Pancreas (tissue), 10 donors: ENCODE measurements around the gene POGZ. TPM values are rescaled to one million over a fixed set of nuclear protein-coding genes. Genes with fewer than 3 reads are reported as not detected.

Experiments used
- ATAC-seq, 4 donors: fragments of 200-7000 bp; cut with Tn5 transposase; one replicate each; pipeline versions ENCODE4 v1.8.0 to v1.9.1; 2020; ENCODE audit warnings: mild to moderate bottlenecking in 4 of 4, moderate library complexity in 4 of 4
- DNase-seq, 6 donors: peaks; one replicate each; pipeline ENCODE4 v3.0.0-alpha.2; 2020
- FAIRE-seq: peaks from 2 replicates; lab custom pipeline; 2012; peaks lifted over from hg19 to GRCh38; lab: Jason Lieb, UNC
- H3K27ac ChIP-seq, 4 donors: fragments of 200-600 bp; sonication (generic); 1 replicate in 3 of 4; 2 replicates in 1 of 4; pipeline versions ENCODE4 v1.5.0 to v1.8.0; 2020
- H3K27me3 ChIP-seq, 4 donors: fragments of 200-600 bp; one replicate each; pipeline ENCODE4 v1.8.0; 2021
- H3K36me3 ChIP-seq, 3 donors: fragments of 200-600 bp; sonication (generic) in 1 of 3; one replicate each; pipeline versions ENCODE4 v1.5.0 to v1.8.0; 2020 to 2021
- H3K4me1 ChIP-seq, 3 donors: fragments of 200-600 bp; one replicate each; pipeline ENCODE4 v1.8.0; 2021
- H3K4me3 ChIP-seq, 4 donors: fragments of 200-600 bp; sonication (generic) in 2 of 4; one replicate each; pipeline versions ENCODE4 v1.5.0 to v1.8.0; 2020 to 2021
- H3K9me3 ChIP-seq, 4 donors: fragments of 200-600 bp; one replicate each; pipeline ENCODE4 v1.8.0; 2021
- CTCF ChIP-seq, 4 donors: fragments of 200-600 bp; sonication (generic) in 3 of 4; IDR thresholded peaks; one replicate each; pipeline versions ENCODE4 v1.5.0 to v1.8.0; 2021; ENCODE audit warnings: antibody characterized with exemption in 4 of 4
- WGBS, 2 donors: extraction: QIAGEN DNeasy Blood & Tissue Kit; methylation state at CpG; one replicate each; pipeline ENCODE4 v1.1.7; 2013; 5-methylcytosine and 5-hydroxymethylcytosine counted together
- intact Hi-C, 3 donors: fragments of 100-400 bp; cut with DNase I; formaldehyde crosslinking; loops; one replicate each; pipeline versions ENCODE4 v1.11.1 to v1.14.2; 2022
- polyA plus RNA-seq, 2 donors: library from polyadenylated mRNA; stranded (reverse); fragments of 200-250 nt; gene quantifications; one replicate each; pipeline ENCODE4 v1.2.3, GENCODE V29; 2013
- total RNA-seq, 6 donors: library from RNA; stranded (reverse); fragmentation: NEBNext Ultra II Directional in 4 of 6; extraction: Animal tissue kit (Norgen Biotek cat#: 25700) in 4 of 6; gene quantifications; one replicate each; pipeline versions ENCODE4 v1.2.1 to v1.2.4, GENCODE V29; 2021 to 2023
- donor health status: healthy with polysubstance abuse.
- donor health status: DM: no; HTN: no; CAD: no; lungs with moderate emphysema.
- donor health status: DM: no; HTN: no; CAD: no.
- donor health status: control.
- donor health status: control.
- donor health status: Bipolar disorder and iron deficiency.
- donor health status: DM: yes; HTN: yes; CAD: no.
- donor health status: DM: no; HTN: no; CAD: no.
- donor health status: DM: no; HTN: no; CAD: no.
- donor health status: DM: yes; HTN: yes; CAD: no.

Gene POGZ
- total and polyA plus RNA-seq, 8 donors = 24.5 to 61.0 (median 32.4) TPM

- WGBS, 2 donors = 63 to 66% methylated on average over 7 of the region's 7 CpGs
- no peak for DNase-seq
- intact Hi-C loops = no loop called here
These were observed 43.8 kb upstream of the POGZ start for GRCh38 chr1:151502859-151503780.

GRCh38 chr1:151502035-151502700 is 42.9 kb upstream of the POGZ start:
- Histone ChIP-seq H3K27me3 (no peaks in the 10 kb centered on the region), H3K9me3 (no peaks in the 10 kb centered on the region), H3K36me3 (no peaks in the 10 kb centered on the region), H3K4me1 (peaks cover 0 to 9% (median 0%) of the 10 kb centered on the region in 3 donors), H3K4me3 (no peak overlapping the region), H3K27ac (peak overlapping the region in 2 of 4 donors; percentile 27 to 33)
- intact Hi-C loops = no loop called here
- ATAC-seq (peak in 2 of 4 donors; percentile 19 to 35), DNase-seq (no peak), FAIRE-seq (no peak)
- WGBS, 2 donors = 42 to 43% methylated on average over 5 of the region's 5 CpGs
- no peak for TF ChIP-seq CTCF (IDR thresholded peaks at IDR 0.05)

More at GRCh38 chr1:151502859-151503780, 43.8 kb upstream of the POGZ start:
- Histone ChIP-seq H3K27me3 (no peaks in the 10 kb centered on the region), H3K9me3 (no peaks in the 10 kb centered on the region), H3K27ac (peak overlapping the region in 2 of 4 donors; percentile 27 to 33), H3K4me3 (no peak overlapping the region), H3K36me3 (no peaks in the 10 kb centered on the region), H3K4me1 (peaks cover 0 to 9% (median 0%) of the 10 kb centered on the region in 3 donors)
- FAIRE-seq (no peak), ATAC-seq (peak in 2 of 4 donors; percentile 18 to 62)
- no peak for TF ChIP-seq CTCF (IDR thresholded peaks at IDR 0.05)

GRCh38 chr1:151501474-151501873 is 42.2 kb upstream of the POGZ start:
- WGBS, 2 donors = 48% methylated on average over 10 of the region's 10 CpGs
- no peaks in the 10 kb centered on the region for H3K36me3 ChIP-seq
- peak in 2 of 4 donors; percentile 11 to 24 for TF ChIP-seq CTCF (IDR thresholded peaks at IDR 0.05)

GRCh38 chr1:151499930-151500329 is 40.6 kb upstream of the POGZ start:
- Histone ChIP-seq H3K36me3 (no peaks in the 10 kb centered on the region), H3K4me1 (peaks cover 0 to 13% (median 0%) of the 10 kb centered on the region in 3 donors), H3K4me3 (no peak overlapping the region), H3K27me3 (no peaks in the 10 kb centered on the region), H3K9me3 (no peaks in the 10 kb centered on the region), H3K27ac (no peak overlapping the region)
- no peak for TF ChIP-seq CTCF (IDR thresholded peaks at IDR 0.05)
- intact Hi-C loops = no loop called here
- FAIRE-seq (no peak), ATAC-seq (no peak), DNase-seq (no peak)
- WGBS, 2 donors = 76 to 90% methylated on average over 1 of the region's 1 CpG

More at GRCh38 chr1:151501474-151501873, 42.2 kb upstream of the POGZ start:
- Histone ChIP-seq H3K9me3 (no peaks in the 10 kb centered on the region), H3K27ac (no peak overlapping the region), H3K27me3 (no peaks in the 10 kb centered on the region), H3K4me3 (no peak overlapping the region), H3K4me1 (peaks cover 0 to 9% (median 0%) of the 10 kb centered on the region in 3 donors)
- intact Hi-C loops = no loop called here
- peak; percentile 86 to 96 (median 90) for ATAC-seq
- peak in 2 of 6 donors; percentile 32 to 46 for DNase-seq
- no peak for FAIRE-seq
